ENCODE data around the gene ASPSCR1.

Gene ASPSCR1

DNA sequence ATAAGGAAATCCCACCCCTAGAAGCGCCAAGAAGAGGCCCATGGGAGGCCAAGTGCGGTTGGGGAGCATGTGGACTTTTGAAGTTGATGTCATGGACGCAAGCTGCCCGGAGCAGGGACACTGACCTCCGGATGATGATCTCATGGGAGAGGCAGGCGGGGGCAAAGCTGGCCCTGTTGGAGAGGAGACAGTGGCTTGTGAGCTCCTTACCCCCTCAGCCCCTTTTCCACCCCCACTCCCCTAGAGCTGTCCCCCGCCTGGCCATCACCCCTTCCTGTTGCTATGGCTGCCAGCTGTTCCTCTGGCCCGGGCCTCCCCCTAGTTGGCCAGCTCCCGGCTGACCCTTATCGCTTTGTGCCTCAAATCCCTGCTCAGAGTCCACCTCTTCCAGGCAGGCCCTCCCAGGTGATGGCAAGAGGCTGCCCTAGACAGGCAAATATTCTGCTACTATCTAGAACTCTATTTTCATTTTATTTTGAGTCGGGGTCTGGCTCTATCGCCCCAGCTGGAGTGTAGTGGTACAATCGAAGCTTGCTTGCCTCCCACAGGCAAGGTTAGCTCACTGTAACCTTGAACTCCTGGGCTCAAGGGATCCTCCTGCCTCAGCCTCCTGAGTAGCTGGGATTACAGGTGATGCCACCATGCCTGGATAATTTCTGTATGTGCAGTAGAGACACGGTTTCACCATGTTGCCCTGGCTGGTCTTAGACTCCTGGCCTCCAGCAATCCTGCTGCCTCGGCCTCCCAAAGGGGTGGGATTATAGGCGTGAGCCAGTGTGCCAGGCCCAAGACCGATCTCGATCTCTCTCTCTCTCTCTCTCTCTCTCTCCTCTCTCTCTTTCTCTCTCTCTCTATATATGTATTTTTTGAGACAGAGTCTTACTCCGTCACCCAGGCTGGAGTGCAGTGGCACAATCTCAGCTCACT, 23.0 kb upstream of the ASPSCR1 start:
- FAIRE-seq (no peak), DNase-seq (ENCODE audit: insufficient read length, low spot score) (no peak)
- TF ChIP-seq POLR2A (IDR thresholded peaks at IDR 0.05; ENCODE audit: low read depth, low read length) (no peak), TAF1 (IDR thresholded peaks at IDR 0.05; ENCODE audit: low read depth, low read length) (no peak), SPI1 (IDR thresholded peaks at IDR 0.05; ENCODE audit: low read depth, low read length) (no peak), POU2F2 (IDR thresholded peaks at IDR 0.05; ENCODE audit: low read depth, low read length) (no peak), PAX5 (IDR thresholded peaks at IDR 0.05; ENCODE audit: insufficient read depth, low read length, severe bottlenecking) (no peak), POLR2AphosphoS5 (IDR thresholded peaks at IDR 0.05; ENCODE audit: low read depth, low read length) (no peak)

DNA sequence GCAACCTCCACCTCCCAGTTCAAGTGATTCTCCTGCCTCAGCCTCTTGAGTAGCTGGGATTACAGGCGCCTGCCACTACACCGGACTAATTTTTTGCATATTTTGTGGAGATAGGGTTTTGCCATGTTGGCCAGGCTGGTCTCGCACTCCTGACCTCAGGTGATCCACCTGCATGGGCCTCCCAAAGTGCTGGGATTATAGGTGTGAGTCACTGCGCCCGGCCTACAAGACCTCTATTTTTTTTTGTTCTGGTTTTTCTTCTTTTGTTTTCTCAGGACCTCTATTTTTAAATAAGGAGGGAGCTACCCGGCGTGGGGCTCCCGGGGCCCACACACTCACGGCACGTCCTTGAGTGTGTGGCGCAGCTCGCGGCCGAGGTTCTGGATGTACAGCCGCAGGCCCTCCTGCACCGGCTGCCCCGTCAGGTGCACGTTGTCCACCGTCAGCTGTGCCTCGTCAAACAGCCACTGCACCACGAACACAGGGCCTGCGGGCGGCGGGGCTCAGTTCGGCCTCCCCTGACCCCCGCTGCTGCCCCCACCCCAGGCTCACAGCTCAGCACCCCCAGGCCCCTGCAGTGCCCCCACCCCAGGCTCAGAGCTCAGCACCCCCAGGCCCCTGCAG, 22.3 kb upstream of the ASPSCR1 start:
- no peak for DNase-seq (ENCODE audit: insufficient read length, low spot score)
- FAIRE-seq: no peak
- TF ChIP-seq POU2F2 (IDR thresholded peaks at IDR 0.05; ENCODE audit: low read depth, low read length) (no peak), TAF1 (IDR thresholded peaks at IDR 0.05; ENCODE audit: low read depth, low read length) (no peak), POLR2AphosphoS5 (IDR thresholded peaks at IDR 0.05; ENCODE audit: low read depth, low read length) (no peak), SPI1 (IDR thresholded peaks at IDR 0.05; ENCODE audit: low read depth, low read length) (no peak), POLR2A (IDR thresholded peaks at IDR 0.05; ENCODE audit: low read depth, low read length) (no peak), PAX5 (IDR thresholded peaks at IDR 0.05; ENCODE audit: insufficient read depth, low read length, severe bottlenecking) (no peak)

DNA sequence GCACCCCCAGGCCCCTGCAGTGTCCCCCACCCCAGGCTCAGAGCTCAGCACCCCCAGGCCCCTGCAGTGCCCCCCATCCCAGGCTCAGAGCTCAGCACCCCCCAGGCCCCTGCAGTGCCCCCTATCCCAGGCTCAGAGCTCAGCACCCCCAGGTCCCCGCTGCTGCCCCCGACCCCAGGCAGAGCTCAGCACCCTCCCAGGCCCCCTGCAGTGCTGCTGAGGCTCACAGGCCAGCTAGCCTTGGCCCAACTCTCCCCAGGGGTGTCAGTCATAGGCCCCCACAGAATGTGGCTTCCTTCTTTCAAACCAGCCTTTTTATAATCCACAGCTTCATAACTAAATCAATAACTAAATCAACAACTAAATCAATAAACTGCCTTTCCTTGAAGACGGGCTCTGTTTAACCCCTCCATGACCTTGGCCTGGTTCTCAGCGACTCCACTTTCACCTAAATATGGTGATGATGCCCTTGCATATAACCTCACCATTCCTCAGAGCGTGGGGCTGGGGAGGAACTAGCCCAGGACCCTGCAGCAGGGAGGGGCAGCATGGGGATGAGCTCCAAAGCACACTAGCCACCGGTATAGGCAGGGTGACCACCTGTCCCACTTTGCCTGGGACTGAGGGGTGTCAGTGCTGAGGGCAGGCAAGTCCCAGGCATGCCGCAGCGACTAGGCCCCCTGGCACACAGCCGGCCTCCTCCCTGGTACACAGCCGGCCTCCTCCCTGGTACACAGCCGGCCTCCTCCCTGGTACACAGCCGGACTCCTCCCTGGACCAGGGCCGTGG, 21.5 kb upstream of the ASPSCR1 start:
- TF ChIP-seq TAF1 (IDR thresholded peaks at IDR 0.05; ENCODE audit: low read depth, low read length) (no peak), SPI1 (IDR thresholded peaks at IDR 0.05; ENCODE audit: low read depth, low read length) (no peak), POLR2AphosphoS5 (IDR thresholded peaks at IDR 0.05; ENCODE audit: low read depth, low read length) (no peak), POU2F2 (IDR thresholded peaks at IDR 0.05; ENCODE audit: low read depth, low read length) (no peak), POLR2A (IDR thresholded peaks at IDR 0.05; ENCODE audit: low read depth, low read length) (no peak)
- FAIRE-seq (no peak), DNase-seq (ENCODE audit: insufficient read length, low spot score) (no peak)

DNA sequence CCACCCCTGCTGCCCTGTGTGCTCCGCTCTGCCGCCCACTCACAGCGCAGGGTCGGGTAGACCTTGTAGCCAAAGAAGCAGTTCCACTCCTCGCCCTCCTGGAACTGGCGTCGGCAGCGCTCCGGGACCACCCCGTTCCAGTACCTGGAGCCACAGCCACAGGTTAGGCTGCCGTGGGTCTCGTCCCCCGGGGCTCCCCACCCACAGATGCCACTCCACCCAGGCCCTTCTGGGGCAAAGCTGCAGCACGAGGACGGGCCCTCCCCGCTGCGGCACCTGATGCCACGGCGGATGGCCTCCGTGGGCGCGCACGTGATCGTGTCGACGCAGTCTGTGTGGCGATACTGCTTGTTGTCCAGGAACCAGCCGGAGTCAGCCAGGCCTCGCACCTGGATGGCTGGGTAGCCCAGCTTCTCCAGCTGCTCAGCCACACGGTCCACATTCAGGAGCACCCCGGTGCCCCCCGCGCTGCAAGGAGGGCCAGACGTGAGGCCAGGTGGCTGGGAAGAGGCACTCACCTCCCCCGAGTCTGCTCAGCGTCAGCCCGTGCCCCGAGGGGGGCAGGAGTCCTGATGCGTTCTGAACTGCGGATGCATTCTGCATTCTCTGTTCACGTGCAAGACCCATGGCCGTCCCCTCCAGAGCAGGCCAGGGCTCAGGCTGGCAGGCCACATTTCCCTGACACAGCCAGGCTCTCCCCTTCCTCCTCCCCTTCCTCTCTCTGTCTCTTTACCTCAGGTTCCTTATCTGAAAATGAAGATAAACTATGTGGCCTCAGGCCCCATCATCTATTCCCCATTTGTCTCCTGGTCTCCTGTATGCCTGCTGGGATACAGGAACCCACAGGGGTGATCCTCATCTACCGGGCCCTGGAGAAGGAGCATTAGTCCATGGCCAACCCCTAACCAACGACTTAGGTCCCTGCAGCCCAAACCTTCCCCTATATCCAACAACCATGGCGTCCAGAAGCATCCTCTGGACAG, 20.5 kb upstream of the ASPSCR1 start:
- FAIRE-seq (no peak), DNase-seq (ENCODE audit: insufficient read length, low spot score) (no peak)
- TF ChIP-seq TAF1 (IDR thresholded peaks at IDR 0.05; ENCODE audit: low read depth, low read length) (no peak), PAX5 (IDR thresholded peaks at IDR 0.05; ENCODE audit: insufficient read depth, low read length, severe bottlenecking) (no peak), SPI1 (IDR thresholded peaks at IDR 0.05; ENCODE audit: low read depth, low read length) (no peak), POLR2AphosphoS5 (IDR thresholded peaks at IDR 0.05; ENCODE audit: low read depth, low read length) (no peak), POLR2A (IDR thresholded peaks at IDR 0.05; ENCODE audit: low read depth, low read length) (no peak), POU2F2 (IDR thresholded peaks at IDR 0.05; ENCODE audit: low read depth, low read length) (no peak)

DNA sequence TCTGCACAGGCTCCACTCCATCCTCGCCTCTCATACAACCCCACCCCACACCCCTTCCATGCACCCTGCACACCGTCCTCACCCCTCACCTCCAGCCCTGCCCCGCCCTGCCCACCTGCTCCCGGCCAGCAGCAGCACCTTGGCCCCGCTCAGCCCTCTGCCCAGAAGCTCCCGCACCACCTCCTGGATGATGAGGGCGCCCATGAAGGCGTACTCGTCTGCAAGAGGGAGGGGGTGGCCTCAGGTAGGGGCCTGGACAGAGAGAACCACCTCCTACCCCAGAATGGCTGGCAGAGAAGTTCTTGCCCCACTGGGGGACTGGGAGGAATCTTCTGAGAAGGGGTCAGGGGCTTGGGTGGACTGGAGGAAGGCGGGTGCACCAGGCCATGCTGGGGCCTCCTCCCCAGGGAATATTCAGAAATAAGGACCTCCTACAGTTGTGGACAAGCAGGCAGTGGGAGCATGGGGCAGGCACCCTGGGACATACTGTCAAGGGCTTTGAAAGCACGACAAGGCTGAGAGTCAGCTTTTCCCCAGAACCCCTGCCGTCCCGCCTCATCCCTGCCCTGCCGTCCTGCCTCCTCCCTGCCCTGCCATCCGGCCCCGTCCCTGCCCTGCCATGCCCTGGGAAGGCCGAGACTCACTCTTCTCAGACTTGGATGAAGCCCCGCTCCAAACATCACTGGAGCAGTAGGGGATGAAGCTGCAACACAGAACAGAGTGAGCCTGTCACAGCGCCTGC, 19.6 kb upstream of the ASPSCR1 start:
- TF ChIP-seq POLR2AphosphoS5 (IDR thresholded peaks at IDR 0.05; ENCODE audit: low read depth, low read length) (no peak), POLR2A (IDR thresholded peaks at IDR 0.05; ENCODE audit: low read depth, low read length) (no peak), SPI1 (IDR thresholded peaks at IDR 0.05; ENCODE audit: low read depth, low read length) (no peak), PAX5 (IDR thresholded peaks at IDR 0.05; ENCODE audit: insufficient read depth, low read length, severe bottlenecking) (no peak), TAF1 (IDR thresholded peaks at IDR 0.05; ENCODE audit: low read depth, low read length) (no peak), POU2F2 (IDR thresholded peaks at IDR 0.05; ENCODE audit: low read depth, low read length) (no peak)
- DNase-seq (ENCODE audit: insufficient read length, low spot score): no peak
- FAIRE-seq: no peak

DNA sequence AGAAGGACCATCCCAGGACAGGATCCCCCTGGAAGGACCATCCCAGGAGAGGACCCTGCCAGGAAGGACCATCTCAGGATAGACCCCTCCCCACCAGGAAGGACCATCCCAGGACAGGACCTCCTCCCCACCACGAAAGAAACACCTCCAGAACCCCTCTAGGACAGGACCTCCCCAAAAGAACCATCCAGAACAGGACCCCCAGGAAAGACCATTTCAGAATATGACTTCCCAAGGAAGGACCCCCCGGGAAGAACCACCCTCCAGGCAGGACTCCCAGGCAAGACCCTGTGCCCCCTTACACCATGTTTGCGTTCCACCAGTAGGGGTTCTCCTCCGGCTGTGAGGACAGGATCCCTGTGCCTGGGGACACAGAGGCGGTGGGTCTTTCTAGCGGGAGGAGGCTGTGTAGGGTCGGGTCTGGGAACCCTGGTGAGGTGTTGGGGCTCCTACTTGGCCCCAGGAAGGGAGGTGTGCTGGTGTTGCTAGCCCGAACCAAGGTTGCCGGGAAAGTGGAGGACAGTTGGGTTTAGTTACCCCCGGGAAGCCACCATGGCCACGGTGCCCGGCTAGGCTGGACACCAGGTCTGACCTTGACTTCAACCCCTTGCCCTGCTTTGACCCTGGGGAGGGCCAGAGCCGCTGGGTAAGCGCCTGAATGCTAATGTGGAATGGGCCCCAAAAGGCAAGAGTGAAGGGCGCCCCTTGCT, 18.6 kb upstream of the ASPSCR1 start:
- FAIRE-seq: no peak

DNA sequence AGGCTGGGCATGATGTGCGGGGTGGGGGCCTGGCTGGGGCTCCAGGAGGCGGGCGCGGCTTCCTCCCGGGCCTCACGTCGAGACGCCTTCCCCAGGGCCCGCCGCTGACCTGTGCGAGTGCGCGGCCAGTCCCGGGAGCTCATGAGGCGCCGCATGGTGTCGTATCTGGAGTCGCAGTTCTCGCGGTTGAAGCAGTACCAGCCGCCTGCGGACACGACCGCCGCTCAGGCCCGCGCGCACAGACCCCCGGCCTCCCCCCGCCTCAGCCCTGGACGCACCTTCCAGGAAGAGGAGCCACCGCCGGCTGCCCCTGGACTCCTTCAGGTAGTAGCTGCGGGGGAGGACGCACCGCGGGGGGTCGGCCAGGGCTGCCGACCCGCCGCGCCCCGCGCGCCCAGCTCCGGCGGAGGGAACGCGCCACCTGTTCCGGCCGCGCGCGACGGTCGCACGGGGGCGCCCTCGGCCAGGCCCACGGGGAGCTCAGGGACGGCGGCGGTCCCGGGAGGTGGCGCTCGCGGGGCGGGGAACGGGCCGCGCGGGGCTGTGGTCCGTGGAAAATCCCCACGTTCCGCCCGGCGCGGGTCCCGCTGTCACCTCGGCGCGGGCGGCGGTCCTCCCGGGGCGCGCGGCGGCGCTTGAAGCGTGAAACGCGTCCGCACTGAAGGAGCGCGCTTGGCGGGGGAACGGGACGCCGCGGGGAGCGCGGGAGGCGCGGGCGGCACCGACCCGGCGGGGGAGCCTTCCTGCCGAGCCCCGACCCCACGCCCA, 17.9 kb upstream of the ASPSCR1 start:
- TF ChIP-seq TAF1 (IDR thresholded peaks at IDR 0.05; ENCODE audit: low read depth, low read length): no peak
- no peak for TF ChIP-seq SPI1 (IDR thresholded peaks at IDR 0.05; ENCODE audit: low read depth, low read length)
- TF ChIP-seq POU2F2 (IDR thresholded peaks at IDR 0.05; ENCODE audit: low read depth, low read length): no peak
- TF ChIP-seq POLR2A (IDR thresholded peaks at IDR 0.05; ENCODE audit: low read depth, low read length): no peak
- TF ChIP-seq PAX5 (IDR thresholded peaks at IDR 0.05; ENCODE audit: insufficient read depth, low read length, severe bottlenecking): peak; percentile 54
- TF ChIP-seq POLR2AphosphoS5 (IDR thresholded peaks at IDR 0.05; ENCODE audit: low read depth, low read length): no peak
- FAIRE-seq (peak; percentile 69), DNase-seq (ENCODE audit: insufficient read length, low spot score) (peak; percentile 79)

More for the DNA sequence above, 18.6 kb upstream of the ASPSCR1 start:
- DNase-seq (ENCODE audit: insufficient read length, low spot score): no peak
- TF ChIP-seq PAX5 (IDR thresholded peaks at IDR 0.05; ENCODE audit: insufficient read depth, low read length, severe bottlenecking): no peak

Measured in GM12891 (cell line).